GM18909 (cell line): ENCODE data around the gene ZNF514.
A peak's percentile ranks its signal among the peaks of the same experiment; 100 is the strongest.
"Not testable (repeated sequence)": the region's sequence is repeated elsewhere in the genome, so short reads cannot be mapped to it uniquely, and the experiment has no call there.

Source experiments
- ATAC-seq: cut with Tn5 transposase; IDR thresholded peaks from one replicate; pipeline ENCODE4 v1.9.1; 2021; ENCODE audit warnings: mild to moderate bottlenecking; ENCODE audit not compliant: unreplicated experiment, poor library complexity

ZNF514 gene

GRCh38 chr2:95143838-95144237 lies 15.8 kb downstream of the ZNF514 start:
- no peak for ATAC-seq

DNA sequence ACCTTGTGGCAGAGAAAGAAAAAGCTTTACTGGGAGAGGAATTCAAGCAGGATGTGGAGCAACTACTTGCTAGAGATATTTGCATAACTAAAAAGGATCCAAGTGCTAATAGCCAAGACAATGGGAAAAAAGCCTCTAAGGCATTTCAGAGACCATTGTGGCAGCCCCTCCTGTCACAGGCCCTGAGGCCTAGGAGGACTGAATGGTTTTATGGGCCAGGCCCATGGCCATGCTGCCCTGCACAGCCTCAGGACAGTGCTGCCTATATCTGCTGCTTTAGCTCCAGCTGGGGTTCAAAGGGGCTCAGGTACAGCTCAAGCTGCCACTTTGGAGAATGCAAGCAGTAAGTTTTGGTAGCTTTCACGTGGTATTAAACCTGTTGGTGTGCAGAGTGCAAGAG lies 20.9 kb downstream of the ZNF514 start:
- ATAC-seq = no peak

DNA sequence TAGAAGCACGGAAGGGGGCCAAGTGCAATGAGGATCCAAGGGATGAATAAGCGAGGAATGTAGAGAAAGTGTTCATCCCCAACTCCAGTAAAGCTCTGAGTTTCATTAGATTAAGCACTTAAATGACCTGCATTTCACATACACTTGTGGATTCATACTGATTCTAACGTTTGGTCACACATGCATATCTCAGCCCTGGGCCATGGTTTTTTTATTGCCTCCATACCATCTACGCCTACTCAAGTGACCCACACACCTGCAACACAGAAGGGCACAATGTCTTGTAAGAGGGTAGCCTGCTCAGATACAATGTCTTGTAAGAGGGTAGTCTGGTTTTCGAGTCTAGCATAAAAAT lies 37.5 kb downstream of the ZNF514 start:
- ATAC-seq = peak; percentile 23

- ATAC-seq = peak; percentile 94
These were observed 38.0 kb downstream of the ZNF514 start, which contains the start of gene MRPS5 for GRCh38 chr2:95121407-95122196. Gene MRPS5, minus strand, starts transcription at chr2:95121808. Its CDS starts 17 bp downstream, at chr2:95121791.

DNA sequence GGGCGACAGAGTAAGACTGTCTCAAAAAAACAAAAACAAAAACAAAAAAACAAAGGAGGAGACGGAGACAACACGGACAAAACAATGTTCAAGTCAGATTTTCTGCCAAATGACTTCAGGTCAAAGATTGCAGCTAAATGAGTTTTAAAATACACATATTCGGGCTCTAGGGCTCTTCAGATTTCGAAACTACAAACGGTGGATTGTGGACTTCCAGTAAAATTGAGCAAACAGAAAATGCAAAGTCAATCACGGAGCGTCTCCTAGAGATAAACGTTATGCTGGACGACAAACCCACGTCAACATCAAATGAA lies 38.6 kb downstream of the ZNF514 start:
- ATAC-seq = peak; percentile 1

GRCh38 chr2:95115418-95115817 lies 44.2 kb downstream of the ZNF514 start:
- peak; percentile 91 for ATAC-seq

GRCh38 chr2:95113464-95113863 lies 46.2 kb downstream of the ZNF514 start:
- no peak for ATAC-seq

GRCh38 chr2:95110395-95110794 lies 49.3 kb downstream of the ZNF514 start:
- no peak for ATAC-seq

- no peak for ATAC-seq
These were observed 50.4 kb downstream of the ZNF514 start for GRCh38 chr2:95109260-95109659.

- ATAC-seq = no peak
These were observed 53.6 kb downstream of the ZNF514 start for GRCh38 chr2:95106081-95106480.

DNA sequence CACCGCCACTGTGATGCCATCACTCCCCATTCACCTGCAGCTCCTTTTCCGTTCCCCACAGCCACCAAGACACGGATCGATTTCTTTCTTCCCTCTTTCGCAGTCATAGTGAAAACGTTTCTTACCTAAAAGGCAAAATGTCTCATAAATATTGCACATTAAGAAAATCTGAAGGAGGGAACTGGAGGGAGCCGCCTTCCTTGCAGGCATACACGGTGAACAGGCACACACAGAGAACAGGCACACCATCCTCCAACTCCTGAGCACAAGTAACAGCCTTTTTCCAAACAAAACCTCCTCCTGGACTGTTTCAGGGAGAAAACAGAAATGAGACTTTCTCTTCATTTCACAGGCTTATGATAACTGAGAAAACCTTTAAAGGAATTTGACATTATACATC lies 55.0 kb downstream of the ZNF514 start:
- ATAC-seq = no peak

DNA sequence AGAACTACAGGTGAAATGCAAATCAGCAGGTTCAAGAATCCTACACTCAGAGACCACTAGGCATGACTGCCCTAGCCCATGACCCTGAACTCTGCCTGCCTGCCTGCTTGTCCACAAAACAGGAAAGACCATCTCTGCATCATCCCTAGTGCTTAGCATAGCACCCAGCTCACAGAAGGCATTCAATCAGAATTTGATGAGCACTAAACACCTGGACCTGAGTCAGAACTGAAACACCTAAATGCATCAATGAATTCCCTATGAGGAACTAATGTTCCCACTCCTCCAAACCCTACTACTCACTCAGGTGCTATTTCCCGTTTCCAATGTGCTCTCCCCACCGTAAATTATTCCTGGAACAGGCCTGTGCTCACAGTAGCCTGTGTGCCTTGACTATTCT lies 59.7 kb downstream of the ZNF514 start:
- ATAC-seq = no peak

DNA sequence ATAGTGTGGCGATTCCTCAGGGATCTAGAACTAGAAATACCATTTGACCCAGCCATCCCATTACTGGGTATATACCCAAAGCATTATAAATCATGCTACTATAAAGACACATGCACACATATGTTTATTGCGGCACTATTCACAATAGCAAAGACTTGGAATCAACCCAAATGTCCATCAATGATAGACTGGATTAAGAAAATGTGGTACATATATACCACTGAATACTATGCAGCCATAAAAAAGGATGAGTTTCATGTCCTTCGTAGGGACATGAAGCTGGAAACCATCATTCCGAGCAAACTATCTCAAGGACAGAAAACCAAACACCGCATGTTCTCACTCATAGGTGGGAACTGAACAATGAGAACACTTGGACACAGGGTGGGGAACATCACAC lies 61.4 kb downstream of the ZNF514 start:
- ATAC-seq = not testable (repeated sequence)
